Measurements from ENCODE around the gene ZNF490. TPM values are rescaled to one million over a fixed set of nuclear protein-coding genes. Genes with fewer than 3 reads are reported as not detected.

Gene ZNF490
- total RNA-seq (5.0 and 5.7 TPM in 2 replicates), polyA plus RNA-seq (2.4 and 4.2 TPM in 2 replicates)

DNA sequence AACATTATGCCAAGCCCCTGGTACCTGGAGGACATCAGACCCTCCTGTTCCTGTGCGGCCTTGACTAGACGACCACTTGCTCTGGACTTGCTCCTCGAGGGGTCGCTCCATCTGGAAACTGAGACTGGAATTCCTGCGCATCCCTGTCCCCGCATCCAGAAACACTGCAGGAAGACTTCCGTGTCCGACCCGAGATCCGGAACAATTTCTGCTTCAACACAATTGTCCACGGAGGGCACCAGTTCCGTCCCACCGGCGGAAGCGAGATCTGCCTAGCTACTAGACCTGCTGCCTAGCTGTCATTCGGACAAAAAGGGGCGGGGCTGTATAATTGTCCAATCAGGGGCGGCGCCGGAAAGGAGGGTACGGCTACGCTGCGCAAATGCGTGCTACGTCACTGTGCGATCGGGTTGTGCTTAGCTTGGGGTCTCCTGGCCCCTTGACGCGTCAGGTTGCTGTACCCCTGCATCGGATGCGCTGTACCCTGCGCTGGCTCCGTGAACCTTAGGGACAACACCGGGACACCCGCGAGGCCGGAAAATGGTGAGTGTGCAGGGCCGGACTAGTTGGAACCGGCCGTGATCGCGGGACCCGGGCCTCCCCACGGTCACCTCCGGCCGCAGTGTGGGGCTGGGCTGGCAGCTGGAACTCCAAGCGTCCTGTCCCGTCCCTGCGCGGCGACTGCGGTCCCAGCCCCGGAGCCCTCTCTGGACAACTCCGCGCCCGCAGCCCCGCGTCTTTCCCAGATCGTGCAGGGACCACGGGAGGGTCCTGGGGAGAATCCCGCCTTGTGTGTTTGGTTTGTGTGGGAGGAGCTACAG, at the start of gene ZNF490, which contains the start of gene ZNF791:
Gene ZNF490 (minus strand): TSS at position 274 of the 821 bp plus-strand sequence. CDS start 133 bp downstream, at position 141.
Gene ZNF791 (plus strand): TSS at position 381 of the 821 bp plus-strand sequence. CDS start 160 bp downstream, at position 541.
- Histone ChIP-seq H3K36me3 (no peaks in the 10 kb centered on the region), H3K4me1 (ENCODE audit: low read depth) (peaks cover 13% of the 10 kb centered on the region), H3K9me3 (ENCODE audit: low read depth) (no peaks in the 10 kb centered on the region), H3K27ac (peak within 1 kb of the TSS; percentile 94), H3K27me3 (no peaks in the 10 kb centered on the region), H3K4me3 (peak within 1 kb of the TSS; percentile 89)
- TF ChIP-seq, protein P1, sequence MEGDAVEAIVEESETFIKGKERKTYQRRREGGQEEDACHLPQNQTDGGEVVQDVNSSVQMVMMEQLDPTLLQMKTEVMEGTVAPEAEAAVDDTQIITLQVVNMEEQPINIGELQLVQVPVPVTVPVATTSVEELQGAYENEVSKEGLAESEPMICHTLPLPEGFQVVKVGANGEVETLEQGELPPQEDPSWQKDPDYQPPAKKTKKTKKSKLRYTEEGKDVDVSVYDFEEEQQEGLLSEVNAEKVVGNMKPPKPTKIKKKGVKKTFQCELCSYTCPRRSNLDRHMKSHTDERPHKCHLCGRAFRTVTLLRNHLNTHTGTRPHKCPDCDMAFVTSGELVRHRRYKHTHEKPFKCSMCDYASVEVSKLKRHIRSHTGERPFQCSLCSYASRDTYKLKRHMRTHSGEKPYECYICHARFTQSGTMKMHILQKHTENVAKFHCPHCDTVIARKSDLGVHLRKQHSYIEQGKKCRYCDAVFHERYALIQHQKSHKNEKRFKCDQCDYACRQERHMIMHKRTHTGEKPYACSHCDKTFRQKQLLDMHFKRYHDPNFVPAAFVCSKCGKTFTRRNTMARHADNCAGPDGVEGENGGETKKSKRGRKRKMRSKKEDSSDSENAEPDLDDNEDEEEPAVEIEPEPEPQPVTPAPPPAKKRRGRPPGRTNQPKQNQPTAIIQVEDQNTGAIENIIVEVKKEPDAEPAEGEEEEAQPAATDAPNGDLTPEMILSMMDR (IDR thresholded peaks at IDR 0.05; ENCODE audit: low read depth, low read length) = peak; percentile 12
- peak; percentile 98 to 99 for DNase-seq (ENCODE audit: low read depth in 1 of 2, low spot score in 1 of 2)

DNA sequence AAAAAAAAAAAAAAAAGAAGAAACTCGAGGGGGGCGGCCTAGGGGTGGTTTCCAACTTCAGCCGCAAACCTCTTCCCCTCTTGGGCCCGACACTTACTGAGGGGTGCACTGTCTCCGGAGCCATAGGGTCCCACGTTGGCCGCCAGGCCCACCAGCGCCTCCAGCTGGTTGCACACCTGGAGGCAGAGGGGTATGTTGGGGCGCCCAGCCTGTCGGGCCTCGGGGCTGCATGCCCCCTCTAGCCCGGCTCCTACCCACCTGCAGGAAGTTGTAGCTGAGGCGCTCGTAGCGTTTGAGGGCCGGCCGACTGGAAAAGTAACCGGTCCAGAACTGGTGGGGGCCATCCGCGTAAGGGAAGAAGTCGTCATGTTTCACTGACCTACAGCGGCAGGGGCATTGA, 47.4 kb upstream of the ZNF490 start:
- Histone ChIP-seq H3K4me3 (no peak overlapping the region), H3K27me3 (no peaks in the 10 kb centered on the region), H3K4me1 (ENCODE audit: low read depth) (no peaks in the 10 kb centered on the region), H3K27ac (no peak overlapping the region), H3K36me3 (peaks cover 7% of the 10 kb centered on the region), H3K9me3 (ENCODE audit: low read depth) (no peaks in the 10 kb centered on the region)
- DNase-seq (ENCODE audit: low read depth in 1 of 2, low spot score in 1 of 2) = no peak
- TF ChIP-seq, protein P1 (IDR thresholded peaks at IDR 0.05; ENCODE audit: low read depth, low read length) = no peak

DNA sequence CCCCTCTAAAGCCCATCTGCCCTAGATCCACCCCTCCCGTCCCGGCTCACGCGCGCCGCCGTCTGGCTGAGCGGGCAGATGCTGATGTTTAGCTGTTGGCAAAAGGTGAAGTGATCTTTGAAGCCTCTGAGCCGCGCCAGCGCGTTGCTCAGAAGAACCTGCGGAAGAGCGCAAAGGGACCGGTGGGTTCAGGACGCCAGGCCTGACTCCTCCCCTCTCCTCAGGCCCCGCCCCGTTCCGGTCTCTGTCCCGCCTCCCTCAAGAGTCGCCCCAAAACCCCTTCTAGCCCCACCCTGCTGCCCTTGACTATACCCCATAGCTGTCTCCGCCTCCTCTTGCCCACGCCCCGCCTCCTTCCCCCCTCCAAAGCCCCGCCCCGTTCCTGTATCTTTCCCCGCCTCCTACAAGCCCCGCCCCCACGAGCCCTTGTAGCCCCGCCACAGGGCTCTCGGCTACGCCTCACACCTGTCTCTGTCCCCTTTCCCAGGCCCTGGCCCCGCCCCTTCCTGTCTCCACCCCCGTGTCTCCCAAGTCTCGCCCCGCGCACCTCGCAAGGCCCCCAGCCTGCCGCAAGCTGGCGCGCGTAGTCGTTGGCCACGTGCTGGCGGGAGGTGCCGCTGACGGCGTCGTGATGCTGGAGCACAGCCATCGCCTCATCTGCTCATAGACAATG, 46.4 kb upstream of the ZNF490 start:
- Histone ChIP-seq H3K27ac (no peak overlapping the region), H3K9me3 (ENCODE audit: low read depth) (no peaks in the 10 kb centered on the region), H3K36me3 (peaks cover under 1% of the 10 kb centered on the region), H3K4me3 (no peak overlapping the region), H3K27me3 (no peaks in the 10 kb centered on the region), H3K4me1 (ENCODE audit: low read depth) (no peaks in the 10 kb centered on the region)
- DNase-seq (ENCODE audit: low read depth in 1 of 2, low spot score in 1 of 2) = no peak
- TF ChIP-seq, protein P1 (IDR thresholded peaks at IDR 0.05; ENCODE audit: low read depth, low read length) = peak; percentile 10

DNA sequence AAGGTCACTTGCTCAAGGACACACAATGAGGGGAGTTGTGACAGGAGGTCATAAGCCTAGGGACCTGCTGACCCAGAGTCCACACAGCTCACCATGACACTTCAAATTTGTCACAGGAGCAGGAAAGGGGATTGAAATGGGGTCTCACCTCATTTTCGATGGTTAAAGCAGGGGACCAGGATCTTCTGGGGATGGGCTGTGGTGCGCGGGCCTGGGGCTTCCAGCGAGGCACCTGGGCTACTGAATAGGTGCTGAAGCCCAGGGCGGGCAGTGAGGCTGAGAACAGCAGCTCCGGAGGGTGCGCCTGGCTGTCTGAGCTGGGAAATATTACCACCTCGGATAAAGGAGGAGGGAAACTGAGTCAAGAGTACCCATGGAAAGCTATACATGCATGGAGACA, 44.9 kb upstream of the ZNF490 start:
- Histone ChIP-seq H3K4me1 (ENCODE audit: low read depth) (no peaks in the 10 kb centered on the region), H3K27ac (no peak overlapping the region), H3K27me3 (no peaks in the 10 kb centered on the region), H3K36me3 (no peaks in the 10 kb centered on the region), H3K9me3 (ENCODE audit: low read depth) (no peaks in the 10 kb centered on the region), H3K4me3 (no peak overlapping the region)
- DNase-seq (ENCODE audit: low read depth in 1 of 2, low spot score in 1 of 2) = no peak
- TF ChIP-seq, protein P1 (IDR thresholded peaks at IDR 0.05; ENCODE audit: low read depth, low read length) = no peak

DNA sequence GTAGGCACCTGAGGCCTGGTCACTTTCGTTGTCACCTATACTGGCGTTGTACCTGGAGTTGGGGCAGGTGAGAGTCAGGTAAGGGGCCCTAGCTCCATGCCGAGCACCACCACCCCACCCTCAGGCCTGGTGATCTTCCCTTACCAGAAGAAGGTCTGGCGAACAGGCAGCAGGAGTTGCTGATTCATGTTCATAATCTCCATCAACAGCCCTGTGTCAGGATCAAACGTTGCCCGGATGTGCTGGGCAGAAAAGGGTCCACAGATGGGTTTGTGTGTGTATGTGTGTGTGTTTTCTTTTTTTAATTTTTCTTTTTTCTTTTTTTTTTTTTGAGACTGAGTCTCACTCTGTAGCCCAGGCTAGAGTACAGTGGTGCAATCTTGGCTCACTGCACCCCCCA, 41.6 kb upstream of the ZNF490 start:
- TF ChIP-seq, protein P1 (IDR thresholded peaks at IDR 0.05; ENCODE audit: low read depth, low read length) = no peak
- Histone ChIP-seq H3K9me3 (ENCODE audit: low read depth) (no peaks in the 10 kb centered on the region), H3K27me3 (no peaks in the 10 kb centered on the region), H3K36me3 (no peaks in the 10 kb centered on the region), H3K4me3 (no peak overlapping the region), H3K27ac (no peak overlapping the region), H3K4me1 (ENCODE audit: low read depth) (no peaks in the 10 kb centered on the region)
- DNase-seq (ENCODE audit: low read depth in 1 of 2, low spot score in 1 of 2) = no peak
